Kidney epithelial cell (primary cell): ENCODE results near the gene CLPSL1. TPM values are rescaled to one million over a fixed set of nuclear protein-coding genes. Genes with fewer than 3 reads are reported as not detected.

ENCODE experiments used
- DNase-seq: peaks from one replicate; pipeline ENCODE4 v3.0.0-alpha.2; 2010; ENCODE audit warnings: low read depth
- H3K27me3 ChIP-seq: 2 replicates; pipeline ENCODE4 v1.6.0; 2011; ENCODE audit warnings: low read length; ENCODE audit not compliant: control insufficient read depth, insufficient read depth
- H3K36me3 ChIP-seq: 2 replicates; pipeline ENCODE4 v1.5.1; 2011; ENCODE audit warnings: low read length; ENCODE audit not compliant: control insufficient read depth, insufficient read depth
- H3K4me3 ChIP-seq: 2 replicates; pipeline ENCODE4 v1.5.1; 2011; ENCODE audit warnings: low read depth, mild to moderate bottlenecking, control low read depth, low read length
- CTCF ChIP-seq: IDR thresholded peaks from 2 replicates; pipeline ENCODE4 v1.5.1; 2011; ENCODE audit warnings: mild to moderate bottlenecking, moderate library complexity, low read length, control low read depth, inconsistent platforms; ENCODE audit not compliant: insufficient read depth, poor library complexity, severe bottlenecking
- total RNA-seq: library from RNA; depleted of rRNA; stranded (reverse); fragments of >200 nt; gene quantifications from 2 replicates; pipeline ENCODE4 v1.2.3, GENCODE V29; 2015

The CLPSL1 gene
- total RNA-seq, 1 donor from 2014 or later: not detected

GRCh38 chr6:35745509-35745908, 35.3 kb upstream of the CLPSL1 start:
- Histone ChIP-seq H3K27me3 (no peaks in the 10 kb centered on the region), H3K36me3 (no peaks in the 10 kb centered on the region), H3K4me3 (no peak overlapping the region)
- TF ChIP-seq CTCF: no peak
- DNase-seq: no peak

GRCh38 chr6:35746516-35746915, 34.3 kb upstream of the CLPSL1 start:
- TF ChIP-seq CTCF: no peak
- Histone ChIP-seq H3K27me3 (no peaks in the 10 kb centered on the region), H3K36me3 (no peaks in the 10 kb centered on the region), H3K4me3 (no peak overlapping the region)
- no peak for DNase-seq

- Histone ChIP-seq H3K27me3 (no peaks in the 10 kb centered on the region), H3K36me3 (no peaks in the 10 kb centered on the region), H3K4me3 (no peak overlapping the region)
- TF ChIP-seq CTCF: no peak
- DNase-seq: no peak
Observed at GRCh38 chr6:35747877-35748276, 32.9 kb upstream of the CLPSL1 start.

- Histone ChIP-seq H3K36me3 (no peaks in the 10 kb centered on the region), H3K4me3 (no peak overlapping the region), H3K27me3 (no peaks in the 10 kb centered on the region)
- TF ChIP-seq CTCF: no peak
- DNase-seq: no peak
Observed at GRCh38 chr6:35750557-35750956, 30.3 kb upstream of the CLPSL1 start.

GRCh38 chr6:35751594-35751993, 29.2 kb upstream of the CLPSL1 start:
- Histone ChIP-seq H3K36me3 (no peaks in the 10 kb centered on the region), H3K27me3 (no peaks in the 10 kb centered on the region)
- no peak for TF ChIP-seq CTCF

GRCh38 chr6:35752330-35752729, 28.5 kb upstream of the CLPSL1 start:
- DNase-seq: no peak
- no peak for TF ChIP-seq CTCF
- Histone ChIP-seq H3K4me3 (no peak overlapping the region), H3K27me3 (no peaks in the 10 kb centered on the region), H3K36me3 (no peaks in the 10 kb centered on the region)

More at GRCh38 chr6:35751594-35751993, 29.2 kb upstream of the CLPSL1 start:
- no peak overlapping the region for H3K4me3 ChIP-seq
- DNase-seq: no peak
